HT-29 (cell line): ENCODE measurements around the gene SPPL3. TPM values are rescaled to one million over a fixed set of nuclear protein-coding genes. Genes with fewer than 3 reads are reported as not detected.
A peak's percentile ranks its signal among the peaks of the same experiment; 100 is the strongest.

Experiments
- DNase-seq: peaks from one replicate; pipeline ENCODE4 v3.0.0-alpha.2; 2015; ENCODE audit warnings: low spot score
- total RNA-seq: library from RNA; depleted of rRNA; stranded (reverse); fragments of >200 nt; shearing (Covaris generic); gene quantifications from 2 replicates; pipeline ENCODE4 v1.2.3, GENCODE V29; 2014; rRNA removed

The SPPL3 gene
- total RNA-seq, 1 experiment from 2014 or later, result 7.9 TPM

DNA sequence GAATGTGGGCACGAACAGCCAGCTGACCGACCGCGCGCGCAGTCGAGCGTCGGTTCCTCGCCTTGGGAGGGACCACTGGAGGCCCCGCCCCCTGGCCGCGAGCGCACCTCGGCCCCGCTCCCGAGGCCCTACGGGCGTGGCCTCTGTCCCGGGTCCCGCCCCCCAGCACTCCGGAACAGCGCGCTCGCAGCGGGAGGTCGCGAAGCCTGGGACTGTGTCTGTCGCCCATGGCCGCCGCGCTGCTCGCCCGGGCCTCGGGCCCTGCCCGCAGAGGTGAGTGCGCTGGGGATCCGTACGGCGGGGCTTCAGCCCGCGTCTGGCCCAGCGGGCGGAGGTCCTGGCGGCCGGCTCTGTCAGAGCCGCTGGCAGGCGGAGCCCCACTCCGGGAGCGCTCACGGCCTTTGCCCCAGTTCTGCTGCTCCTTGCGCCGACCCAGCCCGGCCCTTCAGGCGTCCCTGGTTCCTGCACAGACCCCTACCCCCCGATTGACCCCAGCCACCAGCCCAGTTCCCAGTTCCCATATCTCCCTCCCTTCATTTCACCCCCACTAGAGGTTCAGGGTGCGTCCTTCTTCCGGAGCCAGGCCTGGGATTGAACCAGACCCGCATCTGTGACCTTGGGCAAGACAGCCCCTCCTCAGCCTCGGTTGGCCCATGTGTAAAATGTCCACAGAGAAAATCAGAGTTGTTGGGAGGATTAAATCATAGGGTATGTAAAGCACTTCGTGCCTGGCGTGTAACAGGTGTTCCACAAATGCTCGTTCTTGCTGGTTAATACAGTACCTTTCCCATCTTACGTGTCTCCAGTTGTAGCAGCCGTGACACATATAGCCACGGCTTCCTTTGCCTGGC, 178.3 kb downstream of the SPPL3 start, which contains the start of gene ACADS:
ACADS (plus strand) TSS at position 168 of the 851 bp plus-strand sequence; CDS start at position 228, 60 bp downstream.
- peak; percentile 87 for DNase-seq

DNA sequence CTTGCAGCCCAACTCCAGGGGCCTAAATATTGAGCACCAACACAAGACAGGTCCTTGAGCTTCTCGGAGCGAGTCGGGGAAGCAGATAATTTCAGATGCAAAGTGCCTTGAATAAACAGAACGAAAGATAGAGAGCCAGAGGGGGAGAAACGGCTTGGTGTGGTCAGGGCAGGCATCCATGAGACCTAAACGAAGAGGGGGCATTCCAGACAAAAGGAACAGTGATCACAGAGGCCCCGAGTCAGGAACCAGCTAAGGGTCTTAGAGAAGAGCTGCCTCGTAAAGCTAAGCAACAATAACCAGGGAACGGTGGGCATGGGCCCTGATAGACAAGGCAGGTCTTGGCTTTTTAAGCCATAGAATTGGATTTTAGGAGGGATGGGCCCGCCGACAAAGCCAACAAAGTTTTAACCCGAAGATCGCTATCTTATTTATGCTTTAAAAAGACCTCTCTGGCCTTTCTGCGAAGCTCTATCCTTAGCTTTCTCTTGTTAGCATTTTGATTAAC, 179.0 kb downstream of the SPPL3 start:
- DNase-seq, result no peak

DNA sequence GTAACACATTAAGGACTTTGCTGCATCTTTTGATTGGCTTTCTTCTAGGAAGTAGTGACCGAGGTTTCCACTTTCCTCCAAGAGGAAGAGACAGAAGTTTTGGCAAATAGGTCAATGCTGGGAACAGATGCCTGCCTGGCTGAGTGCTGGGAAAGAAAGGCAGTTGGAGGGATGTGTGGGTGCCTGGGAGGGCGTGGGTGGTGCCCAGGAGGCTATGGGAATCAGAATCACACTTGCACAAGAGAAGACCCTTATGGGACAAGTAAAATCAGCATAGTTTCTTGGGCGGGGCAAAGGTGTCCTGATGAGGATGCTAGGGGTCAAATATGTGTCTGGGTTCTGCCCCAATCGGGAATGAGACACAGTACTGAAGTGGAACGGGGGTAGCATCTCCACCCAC, 179.4 kb downstream of the SPPL3 start:
- DNase-seq, result no peak

DNA sequence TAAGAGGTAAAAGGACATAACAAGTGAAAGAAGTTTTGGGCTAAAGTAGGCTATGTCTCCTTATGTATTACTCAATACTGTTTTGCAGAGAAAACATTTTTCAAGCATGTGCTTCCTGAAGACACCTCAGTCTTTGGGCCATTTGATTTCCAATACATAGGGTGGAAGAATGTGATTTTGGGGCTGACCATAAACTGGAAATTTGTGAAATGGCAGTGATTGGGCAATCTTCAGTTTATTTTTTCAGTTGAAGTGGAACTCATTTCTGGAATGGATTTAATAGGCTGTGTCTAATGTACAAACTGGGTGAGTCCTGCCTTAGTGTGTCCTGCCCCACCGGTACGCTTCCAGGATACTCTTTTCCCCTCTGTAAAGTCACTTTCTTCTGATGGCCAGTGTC, 181.4 kb downstream of the SPPL3 start:
- no peak for DNase-seq

DNA sequence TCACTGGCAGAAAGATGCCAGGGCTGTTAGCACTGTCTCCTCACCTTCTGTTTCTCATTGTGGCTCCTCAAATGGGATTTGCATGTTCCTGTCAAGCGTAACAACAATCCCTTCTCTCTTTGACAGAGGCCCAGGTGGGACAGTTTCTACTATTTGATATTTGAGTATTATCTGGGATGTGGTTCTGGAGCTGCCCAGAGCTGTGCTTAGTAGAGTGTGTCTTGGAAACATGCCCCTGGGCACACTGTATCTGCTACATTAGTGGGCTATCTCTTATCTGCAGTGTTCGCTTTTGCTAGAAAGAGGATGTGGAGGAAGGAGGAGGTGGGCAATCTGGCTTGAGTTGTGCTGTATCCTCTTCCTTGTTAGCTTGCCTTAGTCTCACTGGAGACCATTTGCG, 182.3 kb downstream of the SPPL3 start:
- no peak for DNase-seq

DNA sequence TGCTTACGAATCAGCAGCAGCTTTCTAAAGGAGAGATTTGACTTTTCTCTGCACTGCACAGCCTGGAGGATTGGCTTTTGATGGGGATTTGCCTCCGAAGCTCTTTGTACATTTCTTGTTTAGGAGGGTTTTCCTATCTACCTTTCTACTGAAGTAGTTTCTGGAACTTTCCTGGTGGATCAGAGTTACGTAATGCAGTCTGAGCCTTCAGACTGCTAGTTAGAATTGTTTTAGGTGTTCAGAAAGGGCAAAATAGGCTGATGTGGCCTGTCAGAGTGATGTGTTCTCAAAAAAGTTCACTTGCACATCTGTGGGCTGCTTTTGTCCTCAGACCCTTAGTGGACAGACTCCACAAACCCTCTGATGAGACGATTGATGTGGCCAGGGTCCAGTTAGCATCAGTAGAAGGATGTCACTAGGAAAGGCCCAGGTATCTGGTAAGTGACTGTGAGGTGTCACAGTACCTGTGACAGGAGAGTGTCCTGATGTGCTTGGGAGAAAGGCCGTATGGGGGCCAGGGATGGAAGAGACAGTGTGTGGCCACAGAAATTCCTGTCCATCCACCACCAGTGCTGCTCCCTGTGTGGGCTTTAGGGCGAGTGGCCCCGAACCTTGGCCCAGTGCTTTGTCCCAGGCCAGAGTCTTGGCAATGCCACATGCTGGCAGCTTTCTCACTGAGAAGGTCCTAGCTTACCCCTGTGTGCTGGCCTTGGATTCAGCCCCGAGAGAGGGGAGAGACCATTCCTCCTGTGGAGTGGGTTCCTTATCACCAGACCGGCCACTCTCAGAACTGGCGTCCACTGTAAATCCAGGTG, 183.0 kb downstream of the SPPL3 start:
- DNase-seq, result no peak

DNA sequence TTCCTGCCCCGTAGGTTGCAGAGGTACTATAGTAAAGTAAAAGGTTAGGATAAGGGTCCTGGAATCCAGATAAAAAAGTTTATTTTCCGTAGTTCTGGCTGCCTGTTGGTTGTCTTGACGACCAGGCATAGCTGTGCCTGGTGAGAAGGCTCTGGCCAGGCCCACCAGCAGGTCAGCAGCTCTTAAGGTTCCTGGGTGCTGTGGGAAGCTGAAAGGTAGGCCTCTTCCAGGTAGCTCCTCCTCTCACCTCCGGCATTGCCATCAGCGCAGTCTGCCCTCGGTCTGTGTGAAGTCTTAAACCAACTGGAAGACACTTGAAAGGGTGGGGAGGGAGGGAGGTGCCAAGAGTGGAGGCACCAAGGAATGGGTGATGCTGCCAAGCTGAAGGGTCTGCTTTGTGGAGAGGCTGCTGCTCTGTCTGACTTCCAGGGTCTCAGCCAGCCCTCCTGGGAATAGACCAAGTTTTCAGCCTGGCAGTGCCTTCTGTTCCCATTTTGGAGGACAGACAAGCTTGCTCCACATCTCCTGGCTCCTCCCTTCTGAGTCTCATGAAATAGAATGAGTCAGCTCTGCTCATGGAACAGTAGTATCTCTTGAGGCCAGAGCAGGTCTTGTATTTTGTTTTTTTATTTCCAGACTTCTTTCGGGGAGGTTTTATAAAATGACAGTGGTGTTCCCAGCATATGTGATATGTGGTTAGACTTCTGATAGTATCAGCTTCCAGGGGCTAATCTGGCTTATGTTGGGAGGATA, 183.7 kb downstream of the SPPL3 start:
- DNase-seq, result no peak

DNA sequence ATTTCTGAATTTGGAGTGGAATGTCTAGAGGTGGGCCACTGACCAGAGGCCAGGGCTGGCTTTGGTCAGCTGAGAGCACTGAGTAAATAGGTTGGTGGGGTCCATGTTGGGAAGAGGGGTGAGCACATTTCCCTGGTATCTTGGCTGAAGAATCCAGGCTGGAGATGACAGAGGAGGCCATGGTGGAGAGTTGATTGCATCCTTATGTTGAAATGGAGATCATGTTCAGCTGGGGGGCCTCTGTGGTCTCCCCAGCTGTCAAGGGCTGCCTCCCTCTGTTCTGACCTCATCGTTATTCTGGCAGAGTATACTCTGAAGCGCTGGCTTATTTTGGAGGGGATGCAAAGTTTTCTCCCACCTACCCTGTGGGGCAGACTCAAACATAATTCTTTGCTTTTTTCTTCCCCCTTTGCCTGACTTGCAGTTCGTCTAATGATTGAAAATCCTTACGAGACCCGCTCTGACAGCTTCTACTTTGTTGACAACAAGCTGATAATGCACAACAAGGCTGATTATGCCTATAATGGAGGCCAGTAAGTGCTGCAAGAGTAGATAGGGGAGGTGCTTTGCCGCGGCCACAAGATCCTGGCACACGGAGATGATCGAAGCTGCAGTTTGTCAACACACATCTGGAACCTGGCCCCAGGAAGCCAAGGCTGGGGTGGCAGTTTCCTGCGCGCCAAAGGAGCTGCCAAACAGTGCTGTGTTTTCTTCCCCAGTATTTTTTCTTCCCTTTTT, 184.5 kb downstream of the SPPL3 start:
- DNase-seq, result no peak

DNA sequence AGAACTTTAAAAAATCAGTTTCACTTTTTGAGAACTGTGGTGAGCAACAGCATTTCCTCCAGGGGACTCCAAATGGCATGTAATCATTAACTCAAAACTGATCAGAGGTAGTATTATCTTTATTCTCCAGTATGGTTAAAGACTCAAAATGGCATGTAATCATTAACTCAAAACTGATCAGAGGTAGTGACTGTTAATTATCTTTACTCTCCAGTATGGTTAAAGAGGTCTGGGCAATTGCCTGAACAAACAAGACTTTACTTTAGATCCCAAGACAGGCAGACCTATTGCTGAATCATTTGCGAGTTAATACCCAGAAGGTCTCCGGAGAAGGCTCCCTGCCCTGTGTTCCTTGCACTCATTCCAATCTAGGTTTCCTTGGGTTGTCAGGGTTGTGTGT, 185.1 kb downstream of the SPPL3 start:
- no peak for DNase-seq

DNA sequence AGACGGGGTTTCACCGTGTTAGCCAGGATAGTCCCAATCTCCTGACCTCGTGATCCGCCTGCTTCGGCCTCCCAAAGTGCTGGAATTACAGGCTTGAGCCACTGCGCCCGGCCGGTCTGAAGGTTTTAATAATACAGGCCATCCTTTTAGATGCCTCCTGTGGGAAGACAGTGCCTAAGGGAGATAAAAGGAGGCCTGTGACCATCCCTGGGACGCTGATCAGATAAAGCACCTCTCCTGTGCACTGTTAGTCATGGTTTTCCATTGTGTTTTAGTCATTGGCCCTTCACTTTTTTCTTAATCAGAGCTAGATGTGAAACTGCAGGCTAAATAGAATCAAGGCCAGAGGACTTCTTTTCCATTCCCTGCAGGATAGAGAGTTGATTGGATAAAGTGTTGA, 186.1 kb downstream of the SPPL3 start:
- DNase-seq, result no peak

DNA sequence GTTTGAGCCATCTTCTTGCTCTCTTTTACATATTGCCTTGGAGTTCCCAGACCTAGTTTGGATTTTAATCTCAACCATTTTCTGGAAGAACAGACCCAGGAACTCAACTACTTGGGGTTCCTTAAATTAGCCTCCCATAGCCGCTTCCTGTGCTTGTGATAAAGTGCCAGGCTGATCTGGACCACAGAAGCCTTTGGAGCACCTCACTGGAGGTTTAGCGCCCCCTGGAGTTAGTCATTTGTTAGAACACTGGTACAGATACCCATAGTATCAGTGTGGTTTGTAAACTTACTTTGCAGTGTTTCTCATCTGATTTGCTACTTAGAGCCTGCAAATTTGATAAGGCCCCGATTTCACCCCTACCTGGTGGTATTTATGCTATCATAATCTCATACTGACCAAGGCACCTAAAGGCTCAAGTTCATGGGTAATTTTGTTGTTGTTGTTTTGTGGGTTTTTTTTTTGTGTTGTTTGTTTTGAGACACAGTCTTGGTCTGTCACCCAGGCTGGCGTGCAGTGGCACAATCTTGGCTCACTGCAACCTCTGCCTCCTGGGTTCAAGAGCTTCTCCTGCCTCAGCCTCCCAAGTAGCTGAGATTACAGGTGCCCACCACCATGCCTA, 190.2 kb downstream of the SPPL3 start:
- peak; percentile 92 for DNase-seq

DNA sequence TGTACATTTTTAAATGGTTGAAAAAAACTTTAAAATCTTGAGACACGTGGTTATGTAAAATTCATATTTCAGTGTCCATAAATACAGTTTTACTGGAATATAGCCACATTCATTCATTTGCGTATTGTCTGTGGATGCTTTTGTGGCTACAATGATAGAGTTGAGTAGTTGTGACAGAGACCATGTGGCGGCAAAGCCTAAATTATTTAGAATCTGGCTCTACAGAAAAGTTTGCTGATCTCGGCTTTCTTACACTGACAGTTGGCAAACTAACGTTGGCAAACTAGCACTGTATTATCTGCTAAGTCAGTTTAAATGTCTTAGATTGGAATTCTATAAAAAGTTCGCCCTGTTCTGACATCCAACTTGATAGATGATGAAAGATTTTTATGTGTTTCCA, 191.5 kb downstream of the SPPL3 start:
- no peak for DNase-seq

Other genes with a start within 250 kb of the SPPL3 start
- gene MLEC, start 217.2 kb downstream of the SPPL3 start, total RNA-seq, result 226 and 266 TPM in 2 replicates
- 16.7 and 19.1 TPM in 2 replicates for gene UNC119B, start 193.9 kb downstream of the SPPL3 start, total RNA-seq
- 11.9 and 28.4 TPM in 2 replicates for gene ACADS, start 178.5 kb downstream of the SPPL3 start, total RNA-seq
- gene HNF1A, start 74.2 kb upstream of the SPPL3 start, total RNA-seq, result 31.1 and 41.7 TPM in 2 replicates
- gene C12orf43, start 112.1 kb upstream of the SPPL3 start, total RNA-seq, result 10.9 and 18.9 TPM in 2 replicates
- 17.4 and 18.0 TPM in 2 replicates for gene OASL, start 134.9 kb upstream of the SPPL3 start, total RNA-seq
- not detected in 2 replicates for gene P2RX7, start 228.5 kb upstream of the SPPL3 start, total RNA-seq